Measurements from ENCODE around the gene KCNMA1. TPM values are rescaled to one million over a fixed set of nuclear protein-coding genes. Genes with fewer than 3 reads are reported as not detected.

The KCNMA1 gene
- total and polyA plus RNA-seq, 10 of the 15 experiments (the other 5 are each of a cell fraction or from before 2014, with no cell fraction given) = 8.5 to 77.0 (median 21.3) TPM

DNA sequence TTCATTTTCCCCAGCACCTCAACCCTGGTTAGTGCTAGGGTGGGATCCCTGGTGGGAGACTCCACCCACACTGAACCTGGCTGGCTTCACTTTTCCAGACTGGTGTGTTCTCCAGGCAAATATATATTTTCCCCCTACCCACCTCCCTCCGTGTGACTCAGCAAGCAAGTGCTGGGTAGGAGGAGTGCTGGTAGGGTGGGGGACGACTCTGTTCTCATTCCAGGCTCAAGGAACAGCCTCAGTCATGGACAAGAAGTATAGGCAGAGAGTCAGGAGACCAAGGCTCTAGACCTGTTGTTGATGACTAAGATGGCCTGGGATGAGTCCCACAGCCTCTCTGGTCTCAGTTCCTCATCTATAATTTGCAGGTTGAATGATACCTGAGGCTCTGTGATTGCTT is 328.1 kb downstream of the KCNMA1 start:
- CTCF ChIA-PET = no interaction called here
- no peaks in the 10 kb centered on the region for H3K27me3 ChIP-seq (replicated peaks in 1 of 2; ENCODE audit: control insufficient read depth in 2 of 2, insufficient read depth in 2 of 2, low read length in 1 of 2)
- H4K20me1 ChIP-seq (ENCODE audit: control insufficient read depth, insufficient read depth) = no peaks in the 10 kb centered on the region
- H3K4me3 ChIP-seq = no peak overlapping the region
- intact Hi-C loops (cut with micrococcal nuclease; ENCODE audit: unreplicated experiment) (no loop called here), in situ Hi-C loops (cut with MboI) (no loop called here)
- no peak overlapping the region for H2AFZ ChIP-seq (ENCODE audit: control insufficient read depth, low read depth, low read length)
- SMC1A ChIA-PET (ENCODE audit: uncharacterized antibody, unreplicated experiment) = no interaction called here
- RAD21 ChIA-PET (ENCODE audit: unreplicated experiment) = no interaction called here
- ATAC-seq (no peak; the same call in 2 of the 3 replicates), DNase-seq (ENCODE audit: low read depth, low spot score) (no peak), FAIRE-seq (no peak)
- 0% methylated on average over 2 of the region's 2 CpGs for WGBS (ENCODE audit: insufficient coverage, insufficient replicate concordance, low lambda C conversion rate, missing lambda C conversion rate)
- no peak for TF ChIP-seq NFYB (IDR thresholded peaks at IDR 0.05; ENCODE audit: insufficient read depth, low read depth, low read length)
- TF ChIP-seq RUNX3 (IDR thresholded peaks at IDR 0.05; ENCODE audit: low read length) = no peak
- peak; percentile 30; the same call in 1 of the 2 replicates for TF ChIP-seq SPI1 (IDR thresholded peaks at IDR 0.05; ENCODE audit: borderline replicate concordance, insufficient read depth, low read depth, low read length)
- no peak for TF ChIP-seq IRF3 (IDR thresholded peaks at IDR 0.05)
- no peaks in the 10 kb centered on the region for H3K36me3 ChIP-seq (ENCODE audit: control insufficient read depth in 2 of 2, insufficient read depth in 2 of 2, low read length in 1 of 2)
- no TSS peak for BruUV-seq (replicated peaks)
- no peak overlapping the region for H3K9ac ChIP-seq (ENCODE audit: control insufficient read depth, insufficient read depth, low read length)
- no peak overlapping the region for H3K4me2 ChIP-seq (ENCODE audit: control insufficient read depth, insufficient read depth)
- H3K9me3 ChIP-seq (replicated peaks; ENCODE audit: control insufficient read depth, insufficient read depth, low read length) = no peaks in the 10 kb centered on the region
- H3K79me2 ChIP-seq (ENCODE audit: control insufficient read depth, insufficient read depth, low read length) = no peaks in the 10 kb centered on the region
- no peaks in the 10 kb centered on the region for H3K4me1 ChIP-seq (ENCODE audit: control insufficient read depth, insufficient read depth, low read length)
- no peak overlapping the region for H3K27ac ChIP-seq (ENCODE audit: control insufficient read depth, insufficient read depth)
- POLR2A ChIA-PET = no interaction called here

DNA sequence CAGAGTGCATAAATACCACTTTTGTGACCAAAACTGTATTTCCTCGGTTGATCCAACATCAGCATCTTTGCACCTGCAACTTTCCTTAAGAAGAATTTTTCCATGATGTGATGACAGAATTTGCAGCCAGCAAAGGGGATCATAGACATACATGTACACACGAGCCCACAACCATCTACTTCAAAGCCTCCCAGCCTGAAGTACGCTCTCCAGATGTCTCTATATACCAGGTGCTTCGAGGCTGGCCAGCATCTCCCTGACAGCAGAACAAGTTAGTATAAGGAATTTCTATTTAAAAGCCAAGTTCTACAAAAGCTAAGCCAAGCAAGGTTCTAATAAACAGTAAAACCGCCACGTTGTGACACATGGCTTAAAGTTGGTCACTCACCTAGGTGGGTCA is 328.5 kb downstream of the KCNMA1 start:
- ATAC-seq = no peak
- Histone ChIP-seq H3K27me3 (replicated peaks in 1 of 2; ENCODE audit: control insufficient read depth in 2 of 2, insufficient read depth in 2 of 2, low read length in 1 of 2) (no peaks in the 10 kb centered on the region), H3K79me2 (ENCODE audit: control insufficient read depth, insufficient read depth, low read length) (no peaks in the 10 kb centered on the region), H2AFZ (ENCODE audit: control insufficient read depth, low read depth, low read length) (no peak overlapping the region), H3K9ac (ENCODE audit: control insufficient read depth, insufficient read depth, low read length) (no peak overlapping the region), H4K20me1 (ENCODE audit: control insufficient read depth, insufficient read depth) (no peaks in the 10 kb centered on the region), H3K4me1 (ENCODE audit: control insufficient read depth, insufficient read depth, low read length) (no peaks in the 10 kb centered on the region), H3K9me3 (replicated peaks; ENCODE audit: control insufficient read depth, insufficient read depth, low read length) (no peaks in the 10 kb centered on the region), H3K27ac (ENCODE audit: control insufficient read depth, insufficient read depth) (no peak overlapping the region), H3K4me3 (no peak overlapping the region), H3K4me2 (ENCODE audit: control insufficient read depth, insufficient read depth) (no peak overlapping the region), H3K36me3 (ENCODE audit: control insufficient read depth in 2 of 2, insufficient read depth in 2 of 2, low read length in 1 of 2) (no peaks in the 10 kb centered on the region)
- no TSS peak for BruUV-seq (replicated peaks)
- ChIA-PET POLR2A (no interaction called here), SMC1A (ENCODE audit: uncharacterized antibody, unreplicated experiment) (no interaction called here), CTCF (no interaction called here), RAD21 (ENCODE audit: unreplicated experiment) (no interaction called here)
- FAIRE-seq = no peak
- in situ Hi-C loops (cut with MboI) = no loop called here
- no peak for DNase-seq (ENCODE audit: low read depth, low spot score)
- WGBS (ENCODE audit: insufficient coverage, insufficient replicate concordance, low lambda C conversion rate, missing lambda C conversion rate) = 19% methylated on average over 6 of the region's 6 CpGs
- intact Hi-C loops (cut with micrococcal nuclease; ENCODE audit: unreplicated experiment) = no loop called here
- no peak for TF ChIP-seq YY1 (IDR thresholded peaks at IDR 0.05; ENCODE audit: low read depth, low read length)
- TF ChIP-seq POLR2AphosphoS2 (IDR thresholded peaks at IDR 0.05; ENCODE audit: low read depth, low read length) = no peak
- TF ChIP-seq ZNF24 (IDR thresholded peaks at IDR 0.05) = no peak
- no peak for TF ChIP-seq HDAC6 (IDR thresholded peaks at IDR 0.05; ENCODE audit: unreplicated experiment)
- TF ChIP-seq ZNF622 (IDR thresholded peaks at IDR 0.05) = no peak
- TF ChIP-seq SPI1 (IDR thresholded peaks at IDR 0.05; ENCODE audit: borderline replicate concordance, insufficient read depth, low read depth, low read length) = no peak
- no peak for TF ChIP-seq ATF2 (IDR thresholded peaks at IDR 0.05; ENCODE audit: low read length)
- TF ChIP-seq EP300 (IDR thresholded peaks at IDR 0.05; ENCODE audit: borderline replicate concordance in 1 of 2, control insufficient read depth in 1 of 2, low read depth in 2 of 2, low read length in 2 of 2) = no peak
- TF ChIP-seq RELA (IDR thresholded peaks at IDR 0.05; ENCODE audit: borderline replicate concordance, partially characterized antibody) = no peak
- no peak for TF ChIP-seq HSF1 (IDR thresholded peaks at IDR 0.05; ENCODE audit: low read depth, low read length)
